ENCODE results near the gene YAE1.

YAE1 gene

DNA sequence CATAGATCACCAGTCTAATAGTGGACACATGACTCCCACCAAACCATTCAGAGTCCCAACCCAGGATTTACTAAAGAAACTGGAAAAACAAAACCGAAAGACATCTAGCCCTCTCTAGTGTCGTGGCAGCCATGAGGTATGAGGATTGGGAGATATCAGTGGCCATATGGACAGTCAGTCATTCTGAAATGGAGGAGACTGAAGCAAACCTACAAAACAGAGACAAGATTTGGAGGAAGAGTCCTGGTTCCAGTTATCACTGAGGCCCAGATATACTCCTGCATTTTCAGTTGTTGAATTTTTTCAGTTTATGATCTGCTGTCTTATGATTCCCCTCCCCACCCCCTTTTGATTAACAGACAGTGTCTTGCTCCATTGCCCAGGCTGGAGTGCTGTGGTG, 48.1 kb downstream of the YAE1 start:
- TF ChIP-seq, protein P1, sequence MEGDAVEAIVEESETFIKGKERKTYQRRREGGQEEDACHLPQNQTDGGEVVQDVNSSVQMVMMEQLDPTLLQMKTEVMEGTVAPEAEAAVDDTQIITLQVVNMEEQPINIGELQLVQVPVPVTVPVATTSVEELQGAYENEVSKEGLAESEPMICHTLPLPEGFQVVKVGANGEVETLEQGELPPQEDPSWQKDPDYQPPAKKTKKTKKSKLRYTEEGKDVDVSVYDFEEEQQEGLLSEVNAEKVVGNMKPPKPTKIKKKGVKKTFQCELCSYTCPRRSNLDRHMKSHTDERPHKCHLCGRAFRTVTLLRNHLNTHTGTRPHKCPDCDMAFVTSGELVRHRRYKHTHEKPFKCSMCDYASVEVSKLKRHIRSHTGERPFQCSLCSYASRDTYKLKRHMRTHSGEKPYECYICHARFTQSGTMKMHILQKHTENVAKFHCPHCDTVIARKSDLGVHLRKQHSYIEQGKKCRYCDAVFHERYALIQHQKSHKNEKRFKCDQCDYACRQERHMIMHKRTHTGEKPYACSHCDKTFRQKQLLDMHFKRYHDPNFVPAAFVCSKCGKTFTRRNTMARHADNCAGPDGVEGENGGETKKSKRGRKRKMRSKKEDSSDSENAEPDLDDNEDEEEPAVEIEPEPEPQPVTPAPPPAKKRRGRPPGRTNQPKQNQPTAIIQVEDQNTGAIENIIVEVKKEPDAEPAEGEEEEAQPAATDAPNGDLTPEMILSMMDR (IDR thresholded peaks at IDR 0.05; ENCODE audit: extremely low read depth, missing control alignments): no peak
- no peak for DNase-seq (ENCODE audit: low spot score)

DNA sequence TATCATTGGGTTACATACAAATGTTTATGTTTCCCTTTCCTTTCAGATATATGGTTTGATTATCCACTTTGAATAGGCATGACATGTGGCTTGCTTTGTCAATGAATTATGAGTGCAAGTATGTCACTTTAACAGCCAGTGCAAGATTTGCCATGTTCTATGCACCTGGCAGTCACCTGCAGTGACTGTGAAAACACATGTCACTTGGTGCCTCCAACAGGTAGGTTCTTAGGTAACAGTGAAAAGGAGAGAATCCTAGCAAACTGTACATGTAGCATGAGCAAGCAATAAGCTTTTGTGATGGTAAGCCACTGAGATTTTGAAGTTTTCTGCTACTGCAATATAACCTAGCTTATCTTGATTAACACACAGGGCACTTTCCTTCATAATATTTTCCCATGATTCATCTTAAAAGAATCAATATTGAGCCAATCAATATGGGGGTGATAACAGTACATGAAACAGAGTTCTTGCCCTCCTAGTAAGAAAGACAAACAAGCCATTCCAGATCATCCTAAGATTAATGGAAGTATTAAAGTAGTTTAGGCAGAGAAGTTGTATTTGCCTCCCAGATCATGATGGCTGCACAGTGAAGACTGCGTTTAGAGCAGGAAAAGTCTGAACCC, 49.3 kb downstream of the YAE1 start:
- no peak for DNase-seq (ENCODE audit: low spot score)
- TF ChIP-seq, protein P1 (IDR thresholded peaks at IDR 0.05; ENCODE audit: extremely low read depth, missing control alignments): no peak

DNA sequence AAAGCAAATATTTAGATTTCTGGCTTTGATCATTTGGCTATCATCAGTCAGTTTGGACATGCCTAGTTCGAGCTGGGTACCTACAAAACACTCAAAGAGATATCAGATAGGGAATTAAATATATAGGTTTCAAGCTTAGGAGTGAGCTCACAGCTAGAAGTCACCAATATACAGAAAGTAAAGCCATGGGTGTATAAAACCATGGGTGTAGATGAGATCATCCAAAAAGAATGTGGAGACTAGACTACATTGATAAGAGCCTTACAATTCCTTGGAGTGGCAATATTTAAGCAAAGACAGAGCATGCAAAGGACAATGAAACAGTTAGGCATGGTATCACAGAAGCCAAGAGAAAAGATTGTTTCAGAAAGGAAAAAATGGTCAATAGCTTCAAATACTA, 49.9 kb downstream of the YAE1 start:
- DNase-seq (ENCODE audit: low spot score): no peak
- TF ChIP-seq, protein P1 (IDR thresholded peaks at IDR 0.05; ENCODE audit: extremely low read depth, missing control alignments): no peak

DNA sequence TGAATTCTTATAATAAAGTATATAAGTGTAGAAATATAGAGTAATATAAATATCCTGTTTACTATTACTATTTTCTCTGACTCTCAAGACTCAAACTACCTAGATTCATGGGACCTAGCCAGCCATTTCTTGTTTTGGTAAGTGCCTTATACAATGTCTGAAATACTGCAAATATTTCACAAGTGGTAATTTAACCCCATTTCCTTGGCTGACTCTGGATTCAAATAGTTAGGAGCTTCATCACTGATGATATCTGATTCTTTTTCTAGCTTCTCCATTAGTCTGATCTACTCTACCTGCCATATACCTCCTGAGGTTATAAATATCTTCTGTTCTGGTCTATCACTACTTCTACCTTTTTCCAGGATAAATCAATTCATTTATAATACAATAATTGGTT, 50.8 kb downstream of the YAE1 start:
- TF ChIP-seq, protein P1 (IDR thresholded peaks at IDR 0.05; ENCODE audit: extremely low read depth, missing control alignments): no peak
- DNase-seq (ENCODE audit: low spot score): no peak

DNA sequence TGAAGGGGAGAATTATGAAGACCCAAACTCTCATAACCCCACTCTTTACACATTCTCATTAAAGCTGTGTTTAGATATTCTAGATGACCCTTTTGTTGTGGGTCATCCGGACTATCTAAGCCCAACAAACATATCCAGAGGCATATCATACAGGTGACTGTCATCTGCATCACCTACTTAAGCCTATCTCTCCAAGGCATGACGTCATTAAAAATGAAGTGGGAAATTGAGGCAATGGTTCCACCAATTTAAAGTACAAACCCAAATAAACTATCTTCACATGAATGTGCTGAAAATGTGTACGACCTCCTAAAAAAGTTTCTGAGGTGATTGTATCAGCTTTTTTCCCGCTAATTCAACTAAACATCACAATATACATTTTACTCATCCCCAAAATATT, 52.7 kb downstream of the YAE1 start:
- TF ChIP-seq, protein P1 (IDR thresholded peaks at IDR 0.05; ENCODE audit: extremely low read depth, missing control alignments): no peak
- no peak for DNase-seq (ENCODE audit: low spot score)

DNA sequence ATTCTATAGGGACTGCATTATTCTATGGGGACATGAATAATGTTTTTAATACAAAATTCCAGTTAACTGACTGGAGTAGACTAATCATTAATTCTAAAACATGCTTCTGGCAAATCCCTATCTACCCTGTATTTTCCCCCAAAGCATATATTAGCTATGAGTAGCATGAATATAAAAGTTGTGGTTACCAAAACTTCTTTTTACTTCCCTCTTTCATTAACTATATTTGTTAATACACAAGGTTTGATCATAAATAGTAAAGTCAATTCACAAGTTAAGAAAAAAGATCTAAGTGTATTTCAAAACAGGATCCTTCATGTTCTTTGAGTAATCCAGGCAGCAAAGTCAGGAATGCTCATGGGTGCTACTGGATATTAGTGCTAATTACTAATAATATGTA, 54.3 kb downstream of the YAE1 start:
- TF ChIP-seq, protein P1 (IDR thresholded peaks at IDR 0.05; ENCODE audit: extremely low read depth, missing control alignments): no peak
- no peak for DNase-seq (ENCODE audit: low spot score)

DNA sequence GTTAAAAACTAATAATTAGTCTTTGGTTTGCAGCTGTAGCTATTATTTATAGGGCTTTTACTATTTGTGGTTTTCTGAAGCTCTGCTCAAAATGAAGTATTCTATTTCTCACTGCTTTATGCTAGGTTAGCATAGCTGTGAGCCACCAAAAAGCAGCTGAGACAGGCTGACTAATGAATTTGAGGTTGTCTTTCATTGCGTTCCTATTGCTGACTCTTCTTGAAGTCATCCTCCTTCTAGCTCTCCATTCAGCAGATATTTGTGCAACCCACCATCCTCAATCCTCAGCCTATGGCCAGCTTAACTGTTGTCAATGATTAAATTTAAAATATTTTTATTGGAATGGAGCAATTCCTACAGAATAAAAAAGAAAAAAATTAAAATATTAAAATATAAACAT, 55.1 kb downstream of the YAE1 start:
- no peak for DNase-seq (ENCODE audit: low spot score)
- TF ChIP-seq, protein P1 (IDR thresholded peaks at IDR 0.05; ENCODE audit: extremely low read depth, missing control alignments): no peak

All from GM20000 (cell line).